WTC11 (cell line): ENCODE results near the gene TOR4A. TPM values are rescaled to one million over a fixed set of nuclear protein-coding genes. Genes with fewer than 3 reads are reported as not detected.

Experiments used
- ATAC-seq: fragments of 200-7000 bp; cut with Tn5 transposase; 2 replicates; pipeline ENCODE4 v1.10.0; 2021; ENCODE audit warnings: mild to moderate bottlenecking, moderate library complexity
- CTCF ChIA-PET: fragments of 300-600 bp; sonication (Branson Sonifier 250); formaldehyde crosslinking; loops from one replicate; lab custom pipeline; 2021; ENCODE audit warnings: antibody characterized with exemption; lab: Charles Lee
- POLR2A ChIA-PET: fragments of 350-600 bp; sonication (Branson Sonifier 250); formaldehyde crosslinking; loops from one replicate; lab custom pipeline; 2021; ENCODE audit warnings: antibody characterized with exemption; lab: Charles Lee
- DNase-seq: peaks from one replicate; pipeline ENCODE4 v3.0.0; 2021; ENCODE audit warnings: low spot score
- H3K27ac Mint-ChIP-seq: 2 replicates; pipeline ENCODE4 v1.8.0; 2021; ENCODE audit warnings: mixed read lengths
- H3K27me3 Mint-ChIP-seq: 2 replicates; pipeline ENCODE4 v1.8.0; 2021; ENCODE audit warnings: low read depth, mild to moderate bottlenecking, moderate library complexity, mixed read lengths
- H3K36me3 Mint-ChIP-seq: 2 replicates; pipeline ENCODE4 v1.8.0; 2021; ENCODE audit warnings: mixed read lengths
- H3K4me1 Mint-ChIP-seq: 2 replicates; pipeline ENCODE4 v1.8.0; 2022; ENCODE audit warnings: mixed read lengths
- H3K4me3 Mint-ChIP-seq: 2 replicates; pipeline ENCODE4 v1.8.0; 2021; ENCODE audit warnings: mild to moderate bottlenecking, moderate library complexity, mixed read lengths
- H3K9me3 Mint-ChIP-seq: 2 replicates; pipeline ENCODE4 v1.8.0; 2021; ENCODE audit warnings: mixed read lengths
- E2F4 ChIP-seq: sonication (generic); formaldehyde crosslinking; IDR thresholded peaks from 2 replicates; pipeline ENCODE4 v1.8.1; 2022; ENCODE audit warnings: low read depth, mild to moderate bottlenecking, moderate library complexity, missing genetic modification reagents, borderline replicate concordance
- EMX1 ChIP-seq: fragments of 250-450 bp; sonication (Bioruptor Pico); IDR thresholded peaks from 2 replicates; pipeline ENCODE4 v1.8.0; 2021; ENCODE audit warnings: mild to moderate bottlenecking
- FOXK1 ChIP-seq: sonication (generic); formaldehyde crosslinking; IDR thresholded peaks from 2 replicates; pipeline ENCODE4 v1.8.0; 2022; ENCODE audit warnings: mild to moderate bottlenecking, moderate library complexity, missing genetic modification reagents
- FOXP4 ChIP-seq: sonication (generic); formaldehyde crosslinking; IDR thresholded peaks from 2 replicates; pipeline ENCODE4 v1.8.0; 2022; ENCODE audit warnings: mild to moderate bottlenecking, missing genetic modification reagents
- MYBL2 ChIP-seq: sonication (generic); formaldehyde crosslinking; IDR thresholded peaks from 2 replicates; pipeline ENCODE4 v1.8.1; 2023; ENCODE audit warnings: mild to moderate bottlenecking, moderate library complexity, missing genetic modification reagents
- PRDM15 ChIP-seq: sonication (generic); formaldehyde crosslinking; IDR thresholded peaks from 2 replicates; pipeline ENCODE4 v1.8.0; 2022; ENCODE audit warnings: missing genetic modification reagents
- PRRX2 ChIP-seq: fragments of 250-450 bp; sonication (Bioruptor Pico); IDR thresholded peaks from 2 replicates; pipeline ENCODE4 v1.8.0; 2021; ENCODE audit warnings: mild to moderate bottlenecking
- RORB ChIP-seq: fragments of 250-450 bp; sonication (Bioruptor Pico); IDR thresholded peaks from 2 replicates; pipeline ENCODE4 v1.9.0; 2021; ENCODE audit warnings: mild to moderate bottlenecking
- TEAD4 ChIP-seq: sonication (generic); formaldehyde crosslinking; IDR thresholded peaks from 2 replicates; pipeline ENCODE4 v1.8.0; 2022; ENCODE audit warnings: mild to moderate bottlenecking, missing genetic modification reagents
- ZNF232 ChIP-seq: sonication (generic); formaldehyde crosslinking; IDR thresholded peaks from 2 replicates; pipeline ENCODE4 v1.8.0; 2022; ENCODE audit warnings: mild to moderate bottlenecking, missing genetic modification reagents
- ZNF281 ChIP-seq: sonication (generic); formaldehyde crosslinking; IDR thresholded peaks from 2 replicates; pipeline ENCODE4 v1.8.0; 2023; ENCODE audit warnings: mild to moderate bottlenecking, missing genetic modification reagents
- ZNF423 ChIP-seq: fragments of 250-450 bp; sonication (Bioruptor Pico); IDR thresholded peaks from 2 replicates; pipeline ENCODE4 v2.1.2; 2022; ENCODE audit warnings: mild to moderate bottlenecking, moderate library complexity
- ZNF671 ChIP-seq: fragments of 250-450 bp; sonication (Bioruptor Pico); IDR thresholded peaks from 2 replicates; pipeline ENCODE4 v1.8.0; 2021; ENCODE audit warnings: mild to moderate bottlenecking
- total RNA-seq: library from RNA; stranded (reverse); gene quantifications from 3 replicates; pipeline ENCODE4 v1.2.3, GENCODE V29; 2021

Gene TOR4A
- total RNA-seq, 1 experiment from 2014 or later = 7.3 TPM

- Mint-ChIP-seq H3K27ac (no peak overlapping the region), H3K9me3 (no peaks in the 10 kb centered on the region), H3K36me3 (no peaks in the 10 kb centered on the region), H3K4me3 (no peak overlapping the region), H3K27me3 (peaks cover 11% of the 10 kb centered on the region), H3K4me1 (peaks cover 8% of the 10 kb centered on the region)
- POLR2A ChIA-PET = interaction anchor here (4.2 kb wide), 1 partner anchor 10 kb away, joined by 30 read pairs; the partner anchor contains the start of gene TUBB4B
- ATAC-seq = no peak
- CTCF ChIA-PET = interaction anchor here (1.2 to 5.9 kb wide), 2 partner anchors 14 to 52 kb away, joined by 3 to 46 read pairs; partner anchors contain the start of gene NRARP
- no peak for DNase-seq
- no peak for TF ChIP-seq ZNF232 (CRISPR knock-in tag)
- peak; percentile 8; the same call in 1 of the 2 replicates for TF ChIP-seq ZNF423 (CRISPR knock-in tag)
Measured at GRCh38 chr9:137250329-137251193, 27.0 kb upstream of the TOR4A start.

GRCh38 chr9:137251194-137251461 is 26.4 kb upstream of the TOR4A start, which contains the start of gene STPG3:
TSS of gene STPG3 (plus strand) at chr9:137251286. CDS start at chr9:137251287, 1 bp downstream.
- ChIA-PET POLR2A (interaction anchor here (0.5 to 4.2 kb wide), 2 partner anchors 11 to 43 kb away, joined by 3 to 30 read pairs; partner anchors contain the start of gene TUBB4B), CTCF (interaction anchor here (1.1 to 4.6 kb wide), 3 partner anchors 11 to 51 kb away, joined by 3 to 59 read pairs (median 7); partner anchors contain the start of genes NRARP and TUBB4B)
- DNase-seq (no peak), ATAC-seq (no peak)
- TF ChIP-seq FOXP4 (CRISPR knock-in tag) (no peak), FOXK1 (CRISPR knock-in tag) (no peak), EMX1 (CRISPR knock-in tag) (no peak), E2F4 (CRISPR knock-in tag) (no peak)
- Mint-ChIP-seq H3K27ac (no peak within 1 kb of the TSS), H3K9me3 (no peaks in the 10 kb centered on the region), H3K27me3 (peaks cover 11% of the 10 kb centered on the region), H3K36me3 (no peaks in the 10 kb centered on the region), H3K4me1 (peaks cover 8% of the 10 kb centered on the region), H3K4me3 (no peak within 1 kb of the TSS)

- Mint-ChIP-seq H3K36me3 (0 out of 2 replicates have a peak, but pooled peaks cover under 1% of the 10 kb centered on the region), H3K4me1 (peaks cover 8% of the 10 kb centered on the region), H3K9me3 (no peaks in the 10 kb centered on the region), H3K4me3 (no peak overlapping the region), H3K27ac (no peak overlapping the region), H3K27me3 (peaks cover 11% of the 10 kb centered on the region)
- POLR2A ChIA-PET = interaction anchor here (0.5 to 4.2 kb wide), 2 partner anchors 11 to 43 kb away, joined by 3 to 30 read pairs; partner anchors contain the start of gene TUBB4B
- no peak for DNase-seq
- CTCF ChIA-PET = interaction anchor here (0.6 to 4.6 kb wide), 13 partner anchors 7 to 187 kb away, joined by 3 to 59 read pairs (median 5); partner anchors contain the start of genes NRARP, RNF224 and TUBB4B
- ATAC-seq = no peak
- TF ChIP-seq ZNF671 = no peak
Measured at GRCh38 chr9:137251490-137252268, 25.8 kb upstream of the TOR4A start.

- DNase-seq = peak; percentile 64
- H3K27me3 Mint-ChIP-seq = peaks cover 11% of the 10 kb centered on the region
- CTCF ChIA-PET = interaction anchor here (0.6 to 4.6 kb wide), 17 partner anchors 8 to 188 kb away, joined by 3 to 59 read pairs (median 5); partner anchors contain the start of genes MAN1B1, NRARP, RNF224 and TUBB4B
- H3K27ac Mint-ChIP-seq = no peak overlapping the region
- H3K4me1 Mint-ChIP-seq = peaks cover 8% of the 10 kb centered on the region
- H3K4me3 Mint-ChIP-seq = no peak overlapping the region; the same call in 1 of the 2 replicates
- POLR2A ChIA-PET = interaction anchor here (4.2 kb wide), 1 partner anchor 12 kb away, joined by 30 read pairs; the partner anchor contains the start of gene TUBB4B
- ATAC-seq = peak; percentile 49
- H3K9me3 Mint-ChIP-seq = no peaks in the 10 kb centered on the region
- 0 out of 2 replicates have a peak, but pooled peaks cover 6% of the 10 kb centered on the region for H3K36me3 Mint-ChIP-seq
- TF ChIP-seq RORB (CRISPR knock-in tag) (no peak), PRRX2 (no peak), PRDM15 (CRISPR knock-in tag) (no peak), MYBL2 (no peak), ZNF281 (CRISPR knock-in tag) (no peak), TEAD4 (CRISPR knock-in tag) (no peak)
Measured at GRCh38 chr9:137252555-137253506, 24.7 kb upstream of the TOR4A start.
